H1 (cell line): Measurements from ENCODE around the gene ARSK. TPM values are rescaled to one million over a fixed set of nuclear protein-coding genes. Genes with fewer than 3 reads are reported as not detected.

Source experiments
- CTCF ChIA-PET: fragments of 300-600 bp; sonication (Branson Sonifier 250); formaldehyde crosslinking; loops from one replicate; lab custom pipeline; 2021; ENCODE audit not compliant: partially characterized antibody; lab: Charles Lee
- POLR2A ChIA-PET: fragments of 300-600 bp; sonication (Branson Sonifier 250); formaldehyde crosslinking; loops from one replicate; lab custom pipeline; 2021; ENCODE audit warnings: inconsistent platforms; ENCODE audit not compliant: partially characterized antibody; lab: Charles Lee
- DNase-seq, 2 experiments: peaks; one replicate each; pipeline versions ENCODE4 v3.0.0 to v3.0.0-alpha.2; 2010 to 2022; ENCODE audit warnings: low spot score in 2 of 2, low read depth in 1 of 2, mixed read lengths in 1 of 2
- FAIRE-seq: peaks from 2 replicates; lab custom pipeline; 2011; peaks lifted over from hg19 to GRCh38; lab: Jason Lieb, UNC
- H2AFZ ChIP-seq: 2 replicates; pipeline ENCODE4 v1.8.1; 2012; ENCODE audit warnings: low read length, inconsistent platforms
- H2AK5ac ChIP-seq: 2 replicates; pipeline ENCODE4 v1.6.1; 2013; ENCODE audit warnings: low read depth, low read length
- H2BK120ac ChIP-seq: replicated peaks from 2 replicates; pipeline ENCODE3; 2013; ENCODE audit warnings: low read depth, low read length, inconsistent platforms
- H2BK12ac ChIP-seq: 2 replicates; pipeline ENCODE4 v1.6.1; 2013; ENCODE audit warnings: low read depth, low read length
- H2BK15ac ChIP-seq: 2 replicates; pipeline ENCODE4 v1.6.1; 2013; ENCODE audit warnings: low read length
- H2BK20ac ChIP-seq: 2 replicates; pipeline ENCODE4 v1.6.1; 2013; ENCODE audit warnings: low read length
- H2BK5ac ChIP-seq: 2 replicates; pipeline ENCODE4 v1.6.1; 2013; ENCODE audit warnings: low read depth, low read length
- H3K14ac ChIP-seq: 2 replicates; pipeline ENCODE4 v1.6.1; 2013; ENCODE audit warnings: inconsistent platforms; ENCODE audit not compliant: insufficient read length
- H3K18ac ChIP-seq: 2 replicates; pipeline ENCODE4 v1.6.1; 2013; ENCODE audit warnings: low read length; ENCODE audit errors: extremely low read depth
- H3K23ac ChIP-seq: 2 replicates; pipeline ENCODE4 v1.6.1; 2013; ENCODE audit warnings: inconsistent platforms; ENCODE audit not compliant: insufficient read length
- H3K23me2 ChIP-seq: 2 replicates; pipeline ENCODE4 v1.6.1; 2013; ENCODE audit warnings: low read depth, low read length
- H3K27ac ChIP-seq: 2 replicates; pipeline ENCODE4 v1.6.1; 2011; ENCODE audit warnings: low read depth, low read length, inconsistent platforms
- H3K27me3 ChIP-seq, 4 experiments: replicated peaks in 1 of 4; 1 replicate in 1 of 4; 2 replicates in 3 of 4; pipeline versions ENCODE4 v1.6.1 to v1.8.1; 2011 to 2013; ENCODE audit warnings: low read length in 3 of 4, mild to moderate bottlenecking in 3 of 4, inconsistent platforms in 2 of 4, mixed read lengths in 2 of 4, moderate library complexity in 1 of 4; ENCODE audit not compliant: control insufficient read depth in 3 of 4, insufficient read depth in 3 of 4; ENCODE audit errors: extremely low read depth in 1 of 4
- H3K36me3 ChIP-seq, 4 experiments: 2 replicates each; pipeline versions ENCODE4 v1.6.1 to v1.8.1; 2011 to 2013; ENCODE audit warnings: mild to moderate bottlenecking in 4 of 4, low read length in 3 of 4, moderate library complexity in 2 of 4, control low read depth in 1 of 4, inconsistent platforms in 1 of 4; ENCODE audit not compliant: insufficient read depth in 4 of 4, control insufficient read depth in 2 of 4
- H3K4ac ChIP-seq: replicated peaks from 2 replicates; pipeline ENCODE3; 2013; ENCODE audit warnings: low read length, low read depth, mixed read lengths, inconsistent platforms; ENCODE audit not compliant: insufficient read length
- H3K4me1 ChIP-seq, 4 experiments: replicated peaks in 1 of 4; 1 replicate in 1 of 4; 2 replicates in 3 of 4; pipeline versions ENCODE4 v1.6.1 to v1.8.1; 2011 to 2013; ENCODE audit warnings: low read length in 3 of 4, inconsistent platforms in 2 of 4, mixed read lengths in 1 of 4; ENCODE audit not compliant: insufficient read depth in 4 of 4, control insufficient read depth in 3 of 4
- H3K4me2 ChIP-seq, 2 experiments: 2 replicates each; pipeline versions ENCODE4 v1.6.1 to v1.8.1; 2011 to 2013; ENCODE audit warnings: low read depth in 2 of 2, low read length in 2 of 2, control low read depth in 1 of 2, inconsistent platforms in 1 of 2, mild to moderate bottlenecking in 1 of 2; ENCODE audit not compliant: insufficient read depth in 1 of 2
- H3K4me3 ChIP-seq, 4 experiments: fragments of 200-600, 300-600 bp in 1 of 4; sonication (generic), shearing (Covaris generic), sonication (Bioruptor Twin) in 1 of 4; 2 replicates each; pipeline versions ENCODE4 v1.5.1 to v1.8.1; 2011 to 2016; ENCODE audit warnings: low read length in 4 of 4, low read depth in 3 of 4, control low read depth in 2 of 4, inconsistent platforms in 2 of 4, mild to moderate bottlenecking in 2 of 4, mixed read lengths in 1 of 4, moderate library complexity in 1 of 4; ENCODE audit not compliant: insufficient read depth in 2 of 4; ENCODE audit errors: extremely low read depth in 1 of 4
- H3K56ac ChIP-seq: replicated peaks from 2 replicates; pipeline ENCODE3; 2013; ENCODE audit warnings: low read depth, mild to moderate bottlenecking, mixed read lengths, low read length, inconsistent platforms; ENCODE audit not compliant: insufficient read length
- H3K79me1 ChIP-seq: 2 replicates; pipeline ENCODE4 v1.6.1; 2013; ENCODE audit warnings: low read depth, low read length, control low read depth
- H3K79me2 ChIP-seq, 2 experiments: 2 replicates each; pipeline versions ENCODE4 v1.6.1 to v1.8.1; 2012 to 2013; ENCODE audit warnings: low read length in 2 of 2, mild to moderate bottlenecking in 2 of 2, inconsistent platforms in 1 of 2; ENCODE audit not compliant: insufficient read depth in 2 of 2, control insufficient read depth in 1 of 2
- H3K9ac ChIP-seq, 4 experiments: replicated peaks in 1 of 4; 1 replicate in 1 of 4; 2 replicates in 3 of 4; pipeline versions ENCODE4 v1.6.1 to v1.8.1; 2011 to 2013; ENCODE audit warnings: low read depth in 3 of 4, low read length in 3 of 4, control low read depth in 2 of 4, mild to moderate bottlenecking in 2 of 4, moderate library complexity in 2 of 4, inconsistent platforms in 1 of 4; ENCODE audit errors: extremely low read depth in 1 of 4
- H3K9me3 ChIP-seq, 2 experiments: 2 replicates each; pipeline versions ENCODE4 v1.6.1 to v1.8.1; 2012 to 2013; ENCODE audit warnings: mild to moderate bottlenecking in 2 of 2, moderate library complexity in 2 of 2, control low read depth in 1 of 2, inconsistent platforms in 1 of 2, low read depth in 1 of 2, low read length in 1 of 2, mixed read lengths in 1 of 2; ENCODE audit not compliant: insufficient read depth in 2 of 2
- H4K20me1 ChIP-seq, 2 experiments: replicated peaks in 1 of 2; 2 replicates each; pipeline versions ENCODE3 to v1.8.1; 2011 to 2013; ENCODE audit warnings: inconsistent platforms in 2 of 2, low read length in 2 of 2, mild to moderate bottlenecking in 1 of 2; ENCODE audit not compliant: insufficient read depth in 2 of 2, control insufficient read depth in 1 of 2
- H4K5ac ChIP-seq: 2 replicates; pipeline ENCODE4 v1.6.1; 2013; ENCODE audit warnings: low read length, low read depth, mixed read lengths, inconsistent platforms; ENCODE audit not compliant: insufficient read length
- H4K8ac ChIP-seq: 2 replicates; pipeline ENCODE4 v1.8.0; 2013; ENCODE audit warnings: mild to moderate bottlenecking, moderate library complexity, low read length, inconsistent platforms; ENCODE audit not compliant: insufficient read depth; ENCODE audit errors: extremely low read depth
- H4K91ac ChIP-seq: replicated peaks from 2 replicates; pipeline ENCODE3; 2013; ENCODE audit warnings: low read length, mixed read lengths, inconsistent platforms; ENCODE audit not compliant: insufficient read length
- NANOG ChIP-seq: IDR thresholded peaks from 2 replicates; pipeline ENCODE4 v1.6.1; 2011; ENCODE audit warnings: low read length, low read depth, mild to moderate bottlenecking, inconsistent platforms; ENCODE audit not compliant: insufficient read depth, poor library complexity, severe bottlenecking
- WGBS, 2 experiments: shearing (Covaris generic) in 1 of 2; methylation state at CpG; one replicate each; pipeline versions ENCODE4 v1.1.6 to v1.1.7; 2013 to 2015; ENCODE audit warnings: low lambda C conversion rate in 2 of 2, mixed read lengths in 2 of 2, inconsistent platforms in 1 of 2, low coverage in 1 of 2, missing lambda C conversion rate in 1 of 2; ENCODE audit not compliant: insufficient replicate concordance in 2 of 2, insufficient coverage in 1 of 2, insufficient read length in 1 of 2; ENCODE audit errors: extremely low coverage in 1 of 2, missing lambda C conversion rate in 1 of 2; 5-methylcytosine and 5-hydroxymethylcytosine counted together
- polyA plus RNA-seq, 7 experiments: library from polyadenylated mRNA; depleted of rRNA in 3 of 7; stranded (reverse) in 5 of 7; unstranded in 2 of 7; fragments of >200 nt in 5 of 7; fragments of 200-250 nt in 2 of 7; gene quantifications; 1 replicate in 5 of 7; 2 replicates in 1 of 7; 4 replicates in 1 of 7; pipeline versions ENCODE4 v1.2.1 to v1.2.3, GENCODE V29; 2011 to 2013; ENCODE audit warnings: missing spikeins in 2 of 7, mixed read lengths in 2 of 7
- total RNA-seq: library from RNA; stranded (reverse); fragmentation: NEBNext Ultra II Directional; extraction: Animal tissue kit (Norgen Biotek cat#: 25700); gene quantifications from 2 replicates; pipeline ENCODE4 v1.2.1, GENCODE V29; 2021

Gene ARSK
- total and polyA plus RNA-seq, 2 of the 8 experiments (the other 6 are each of a cell fraction or from before 2014, with no cell fraction given) = 8.4 to 14.1 TPM

- no peak overlapping the region for H2BK15ac ChIP-seq
- no peak overlapping the region for H4K91ac ChIP-seq
- no peak overlapping the region for H2BK5ac ChIP-seq
- 81% methylated on average over 2 of the region's 2 CpGs; no CpG with 5 or more reads in 1 of the 2 experiments for WGBS, 2 experiments
- H3K4me2 ChIP-seq = no peak overlapping the region
- H4K5ac ChIP-seq = no peak overlapping the region
- H3K18ac ChIP-seq = no peak overlapping the region
- no peak overlapping the region for H3K4me3 ChIP-seq
- H3K27ac ChIP-seq = no peak overlapping the region
- no peak overlapping the region for H2BK12ac ChIP-seq
- no peak overlapping the region for H2BK120ac ChIP-seq
- peaks cover 0 to 51% (median 9%) of the 10 kb centered on the region in 4 experiments; a peak in 4 of 8 replicates for H3K36me3 ChIP-seq
- DNase-seq (no peak), FAIRE-seq (no peak)
- no peak overlapping the region for H2AFZ ChIP-seq
- H3K9me3 ChIP-seq = no peaks in the 10 kb centered on the region
- no peaks in the 10 kb centered on the region for H3K79me2 ChIP-seq
- ChIA-PET CTCF (no interaction called here), POLR2A (interaction anchor here (1.1 kb wide), 1 partner anchor 11 kb away, joined by 3 read pairs; no protein-coding TSS in a partner anchor)
- H3K56ac ChIP-seq = no peak overlapping the region
- no peaks in the 10 kb centered on the region for H3K4me1 ChIP-seq
- no peaks in the 10 kb centered on the region for H4K20me1 ChIP-seq
- no peak overlapping the region for H4K8ac ChIP-seq
- H3K27me3 ChIP-seq = no peaks in the 10 kb centered on the region
- no peak overlapping the region for H3K23ac ChIP-seq
- no peak overlapping the region for H2AK5ac ChIP-seq
- no peak overlapping the region for H3K4ac ChIP-seq
- no peak for TF ChIP-seq NANOG
- H3K23me2 ChIP-seq = peaks cover 1% of the 10 kb centered on the region; the same call in 1 of the 2 replicates
- no peaks in the 10 kb centered on the region for H3K79me1 ChIP-seq
- no peak overlapping the region for H3K9ac ChIP-seq
- no peak overlapping the region for H3K14ac ChIP-seq
- H2BK20ac ChIP-seq = no peak overlapping the region
Measured at GRCh38 chr5:95537501-95537900, 17.4 kb upstream of the ARSK start.
